Activated CD8-positive, alpha-beta memory T cell treated with anti-CD3 and anti-CD28 coated beads for 4 hours (primary cell): ENCODE data around the gene MEOX2.

Experiments
- DNase-seq, 2 donors: peaks; one replicate each; pipeline ENCODE4 v3.0.0-alpha.2; 2020; ENCODE audit warnings: low read depth in 2 of 2

MEOX2 gene

GRCh38 chr7:15681186-15681585, 5.3 kb downstream of the MEOX2 start:
- no peak for DNase-seq

GRCh38 chr7:15680446-15680845, 6.0 kb downstream of the MEOX2 start:
- DNase-seq = no peak

GRCh38 chr7:15679306-15679705, 7.2 kb downstream of the MEOX2 start:
- no peak for DNase-seq

GRCh38 chr7:15678653-15679052, 7.8 kb downstream of the MEOX2 start:
- DNase-seq = no peak

- no peak for DNase-seq
Measured at GRCh38 chr7:15675379-15675778, 11.1 kb downstream of the MEOX2 start.

GRCh38 chr7:15674586-15674985, 11.9 kb downstream of the MEOX2 start:
- no peak for DNase-seq

GRCh38 chr7:15669443-15670090, 16.9 kb downstream of the MEOX2 start:
- DNase-seq = no peak

- DNase-seq = no peak
Measured at GRCh38 chr7:15667991-15668390, 18.5 kb downstream of the MEOX2 start.

- no peak for DNase-seq
Measured at GRCh38 chr7:15662451-15662850, 24.0 kb downstream of the MEOX2 start.

GRCh38 chr7:15658247-15658646, 28.2 kb downstream of the MEOX2 start:
- no peak for DNase-seq

- DNase-seq = no peak
Measured at GRCh38 chr7:15652776-15653290, 33.6 kb downstream of the MEOX2 start.

- DNase-seq = no peak
Measured at GRCh38 chr7:15651693-15652092, 34.8 kb downstream of the MEOX2 start.

GRCh38 chr7:15650787-15651186, 35.7 kb downstream of the MEOX2 start:
- DNase-seq = no peak

- no peak for DNase-seq
Measured at GRCh38 chr7:15648461-15648961, 38.0 kb downstream of the MEOX2 start.

GRCh38 chr7:15647309-15647708, 39.2 kb downstream of the MEOX2 start:
- DNase-seq = no peak

- DNase-seq = no peak
Measured at GRCh38 chr7:15643000-15643705, 43.3 kb downstream of the MEOX2 start.

- DNase-seq = no peak
Measured at GRCh38 chr7:15628876-15629275, 57.6 kb downstream of the MEOX2 start.

- no peak for DNase-seq
Measured at GRCh38 chr7:15626041-15626440, 60.4 kb downstream of the MEOX2 start.

- DNase-seq = no peak
Measured at GRCh38 chr7:15625466-15625865, 61.0 kb downstream of the MEOX2 start.

GRCh38 chr7:15621468-15621867, 65.0 kb downstream of the MEOX2 start:
- DNase-seq = no peak

- DNase-seq = no peak
Measured at GRCh38 chr7:15620491-15621185, 65.8 kb downstream of the MEOX2 start.

- no peak for DNase-seq
Measured at GRCh38 chr7:15618275-15618674, 68.2 kb downstream of the MEOX2 start.

GRCh38 chr7:15612205-15612604, 74.3 kb downstream of the MEOX2 start:
- DNase-seq = no peak
